ENCODE data around the gene ETS2.
"Not testable (repeated sequence)": the region's sequence is repeated elsewhere in the genome, so short reads cannot be mapped to it uniquely, and the experiment has no call there.

ETS2 gene

GRCh38 chr21:38819051-38819718, 13.5 kb downstream of the ETS2 start:
- DNase-seq, result no peak

- no peak for DNase-seq
These were observed 14.0 kb downstream of the ETS2 start for GRCh38 chr21:38819719-38820159.

- DNase-seq, result no peak
These were observed 14.9 kb downstream of the ETS2 start for GRCh38 chr21:38820471-38821239.

GRCh38 chr21:38821248-38821647, 15.5 kb downstream of the ETS2 start:
- DNase-seq, result no peak

GRCh38 chr21:38821959-38822682, 16.4 kb downstream of the ETS2 start:
- no peak for DNase-seq

- no peak for DNase-seq
These were observed 17.1 kb downstream of the ETS2 start for GRCh38 chr21:38822778-38823238.

- DNase-seq, result no peak
These were observed 18.0 kb downstream of the ETS2 start for GRCh38 chr21:38823737-38824123.

GRCh38 chr21:38824124-38824822, 18.5 kb downstream of the ETS2 start:
- DNase-seq, result peak; percentile 39

- DNase-seq, result no peak
These were observed 19.5 kb downstream of the ETS2 start for GRCh38 chr21:38825269-38825668.

- no peak for DNase-seq
These were observed 20.2 kb downstream of the ETS2 start for GRCh38 chr21:38825921-38826320.

- not testable (repeated sequence) for DNase-seq
These were observed 22.4 kb downstream of the ETS2 start for GRCh38 chr21:38828111-38828510.

GRCh38 chr21:38830671-38831525, 25.2 kb downstream of the ETS2 start:
- DNase-seq, result no peak

- no peak for DNase-seq
These were observed 26.1 kb downstream of the ETS2 start for GRCh38 chr21:38831526-38832467.

- no peak for DNase-seq
These were observed 26.9 kb downstream of the ETS2 start for GRCh38 chr21:38832664-38833063.

GRCh38 chr21:38833117-38833516, 27.4 kb downstream of the ETS2 start:
- no peak for DNase-seq

GRCh38 chr21:38834725-38835124, 29.0 kb downstream of the ETS2 start:
- no peak for DNase-seq

- no peak for DNase-seq
These were observed 32.2 kb downstream of the ETS2 start for GRCh38 chr21:38837806-38838461.

- DNase-seq, result no peak
These were observed 33.0 kb downstream of the ETS2 start for GRCh38 chr21:38838598-38839327.
